Activated CD4-positive, alpha-beta memory T cell treated with anti-CD3 and anti-CD28 coated beads for 36 hours (primary cell): ENCODE results near the gene ANK2. TPM values are rescaled to one million over a fixed set of nuclear protein-coding genes. Genes with fewer than 3 reads are reported as not detected.
"Not testable (repeated sequence)": the region's sequence is repeated elsewhere in the genome, so short reads cannot be mapped to it uniquely, and the experiment has no call there.

Source experiments
- CTCF ChIA-PET: fragments of 350-600 bp; sonication (Branson Sonifier 250); formaldehyde crosslinking; loops from one replicate; lab custom pipeline; 2021; ENCODE audit warnings: antibody characterized with exemption, inconsistent platforms; lab: Charles Lee
- POLR2A ChIA-PET: fragments of 350-600 bp; sonication (Branson Sonifier 250); formaldehyde crosslinking; loops from one replicate; lab custom pipeline; 2021; ENCODE audit warnings: antibody characterized with exemption; lab: Charles Lee
- DNase-seq: peaks from one replicate; pipeline ENCODE4 v3.0.0-alpha.2; 2020
- H3K27ac Mint-ChIP-seq: one replicate; pipeline ENCODE4 v1.8.0; 2021; ENCODE audit warnings: mixed read lengths
- H3K27me3 Mint-ChIP-seq: one replicate; pipeline ENCODE4 v1.8.0; 2021; ENCODE audit warnings: mixed read lengths
- H3K36me3 Mint-ChIP-seq: one replicate; pipeline ENCODE4 v1.8.0; 2021; ENCODE audit warnings: mixed read lengths
- H3K4me1 Mint-ChIP-seq: one replicate; pipeline ENCODE4 v1.8.0; 2021; ENCODE audit warnings: low read depth, mixed read lengths
- H3K4me3 Mint-ChIP-seq: one replicate; pipeline ENCODE4 v1.8.0; 2021; ENCODE audit warnings: mild to moderate bottlenecking, mixed read lengths
- H3K9me3 Mint-ChIP-seq: one replicate; pipeline ENCODE4 v1.8.0; 2021; ENCODE audit warnings: mixed read lengths
- intact Hi-C: fragments of 100-400 bp; cut with micrococcal nuclease; formaldehyde crosslinking; loops from one replicate; pipeline ENCODE4 v1.15.1; 2023
- total RNA-seq, 2 experiments: library from RNA; stranded (reverse); gene quantifications; one replicate each; pipeline ENCODE4 v1.2.3, GENCODE V29; 2021

Gene ANK2
- total RNA-seq, 2 experiments from 2014 or later, result 0.82 to 1.2 TPM

- Mint-ChIP-seq H3K4me1 (no peaks in the 10 kb centered on the region), H3K4me3 (no peak overlapping the region), H3K36me3 (no peaks in the 10 kb centered on the region), H3K9me3 (no peaks in the 10 kb centered on the region), H3K27me3 (no peaks in the 10 kb centered on the region), H3K27ac (no peak overlapping the region)
- CTCF ChIA-PET, result no interaction called here
- POLR2A ChIA-PET, result no interaction called here
- DNase-seq, result no peak
- intact Hi-C loops, result no loop called here
Measured at GRCh38 chr4:113162089-113162488, 112.6 kb downstream of the ANK2 start.

DNA sequence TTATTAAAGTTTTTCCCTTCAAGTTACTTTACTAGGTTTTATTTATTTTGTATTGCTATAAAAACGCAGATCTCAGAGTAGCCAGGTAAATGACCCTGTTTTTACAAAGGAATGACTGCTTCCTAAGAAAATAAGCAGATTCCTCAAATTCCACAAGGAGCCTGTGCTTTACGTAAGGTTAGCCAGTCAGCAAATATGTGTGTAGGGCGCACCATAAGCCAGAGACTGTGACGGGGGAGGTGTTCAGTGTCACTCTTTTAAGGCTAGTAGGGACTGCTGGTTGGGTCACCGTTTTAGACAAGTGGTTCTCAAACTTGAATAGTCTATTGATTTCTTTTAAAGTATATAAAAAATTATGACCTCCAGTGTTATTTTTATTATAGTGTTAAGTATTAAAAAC, 119.9 kb downstream of the ANK2 start:
- Mint-ChIP-seq H3K4me1 (no peaks in the 10 kb centered on the region), H3K9me3 (no peaks in the 10 kb centered on the region), H3K27me3 (peaks cover 2% of the 10 kb centered on the region), H3K36me3 (no peaks in the 10 kb centered on the region), H3K27ac (no peak overlapping the region), H3K4me3 (no peak overlapping the region)
- intact Hi-C loops, result no loop called here
- DNase-seq, result no peak
- ChIA-PET CTCF (no interaction called here), POLR2A (no interaction called here)

- no peak for DNase-seq
- H3K4me3 Mint-ChIP-seq, result no peak overlapping the region
- no peaks in the 10 kb centered on the region for H3K4me1 Mint-ChIP-seq
- ChIA-PET POLR2A (no interaction called here), CTCF (no interaction called here)
- H3K27ac Mint-ChIP-seq, result no peak overlapping the region
- no peaks in the 10 kb centered on the region for H3K9me3 Mint-ChIP-seq
- intact Hi-C loops, result no loop called here
- H3K36me3 Mint-ChIP-seq, result no peaks in the 10 kb centered on the region
- peaks cover 2% of the 10 kb centered on the region for H3K27me3 Mint-ChIP-seq
Measured at GRCh38 chr4:113170115-113170804, 120.8 kb downstream of the ANK2 start.

- intact Hi-C loops, result no loop called here
- DNase-seq, result no peak
- Mint-ChIP-seq H3K4me3 (no peak overlapping the region), H3K27ac (no peak overlapping the region), H3K4me1 (no peaks in the 10 kb centered on the region), H3K27me3 (peaks cover 2% of the 10 kb centered on the region), H3K36me3 (no peaks in the 10 kb centered on the region), H3K9me3 (no peaks in the 10 kb centered on the region)
- ChIA-PET CTCF (no interaction called here), POLR2A (no interaction called here)
Measured at GRCh38 chr4:113170805-113171468, 121.5 kb downstream of the ANK2 start.

- CTCF ChIA-PET, result no interaction called here
Measured at GRCh38 chr4:113173126-113173792, 123.8 kb downstream of the ANK2 start.

GRCh38 chr4:113173793-113174264, 124.4 kb downstream of the ANK2 start:
- H3K4me3 Mint-ChIP-seq, result no peak overlapping the region
- intact Hi-C loops, result no loop called here
- no peak overlapping the region for H3K27ac Mint-ChIP-seq
- no peaks in the 10 kb centered on the region for H3K4me1 Mint-ChIP-seq
- DNase-seq, result no peak
- peaks cover 2% of the 10 kb centered on the region for H3K27me3 Mint-ChIP-seq
- ChIA-PET CTCF (no interaction called here), POLR2A (no interaction called here)
- no peaks in the 10 kb centered on the region for H3K9me3 Mint-ChIP-seq
- no peaks in the 10 kb centered on the region for H3K36me3 Mint-ChIP-seq

More at GRCh38 chr4:113173126-113173792, 123.8 kb downstream of the ANK2 start:
- peaks cover 2% of the 10 kb centered on the region for H3K27me3 Mint-ChIP-seq
- no peak for DNase-seq
- H3K27ac Mint-ChIP-seq, result no peak overlapping the region
- no peaks in the 10 kb centered on the region for H3K4me1 Mint-ChIP-seq
- no peaks in the 10 kb centered on the region for H3K9me3 Mint-ChIP-seq
- POLR2A ChIA-PET, result no interaction called here
- intact Hi-C loops, result no loop called here
- H3K36me3 Mint-ChIP-seq, result no peaks in the 10 kb centered on the region
- no peak overlapping the region for H3K4me3 Mint-ChIP-seq

- no peaks in the 10 kb centered on the region for H3K27me3 Mint-ChIP-seq
- CTCF ChIA-PET, result no interaction called here
Measured at GRCh38 chr4:113179091-113179490, 129.6 kb downstream of the ANK2 start.

DNA sequence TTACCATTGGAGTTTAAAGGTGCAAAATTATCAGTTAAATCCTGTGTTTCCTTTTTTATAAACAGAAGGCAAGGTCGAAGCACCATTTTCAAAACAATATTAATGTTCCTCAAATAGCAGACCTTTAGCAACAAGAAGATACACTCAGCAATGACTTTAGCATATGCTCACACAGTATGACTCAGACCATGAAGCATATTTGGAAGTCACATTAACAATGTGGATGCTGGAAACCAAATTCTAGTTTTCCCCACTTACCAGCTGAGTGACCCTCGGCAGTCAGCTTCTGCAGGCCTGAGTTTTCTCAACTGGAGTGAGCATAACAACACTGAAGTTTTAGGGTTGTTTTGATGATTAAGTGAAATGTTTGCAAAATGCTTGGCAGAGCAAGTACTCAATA, 130.5 kb downstream of the ANK2 start:
- no peaks in the 10 kb centered on the region for H3K4me1 Mint-ChIP-seq
- DNase-seq, result no peak
- CTCF ChIA-PET, result no interaction called here
- POLR2A ChIA-PET, result no interaction called here
- no peaks in the 10 kb centered on the region for H3K36me3 Mint-ChIP-seq
- H3K4me3 Mint-ChIP-seq, result no peak overlapping the region
- H3K27me3 Mint-ChIP-seq, result no peaks in the 10 kb centered on the region
- intact Hi-C loops, result no loop called here
- H3K27ac Mint-ChIP-seq, result no peak overlapping the region
- H3K9me3 Mint-ChIP-seq, result no peaks in the 10 kb centered on the region

More at GRCh38 chr4:113179091-113179490, 129.6 kb downstream of the ANK2 start:
- Mint-ChIP-seq H3K36me3 (no peaks in the 10 kb centered on the region), H3K4me3 (no peak overlapping the region), H3K27ac (no peak overlapping the region), H3K9me3 (no peaks in the 10 kb centered on the region), H3K4me1 (no peaks in the 10 kb centered on the region)
- intact Hi-C loops, result no loop called here
- DNase-seq, result no peak
- POLR2A ChIA-PET, result no interaction called here

- Mint-ChIP-seq H3K27ac (no peak overlapping the region), H3K9me3 (no peaks in the 10 kb centered on the region), H3K27me3 (no peaks in the 10 kb centered on the region), H3K4me3 (no peak overlapping the region), H3K4me1 (no peaks in the 10 kb centered on the region), H3K36me3 (no peaks in the 10 kb centered on the region)
- intact Hi-C loops, result no loop called here
- no peak for DNase-seq
- ChIA-PET CTCF (no interaction called here), POLR2A (no interaction called here)
Measured at GRCh38 chr4:113181289-113182007, 132.0 kb downstream of the ANK2 start.

- ChIA-PET CTCF (no interaction called here), POLR2A (no interaction called here)
- Mint-ChIP-seq H3K4me3 (no peak overlapping the region), H3K36me3 (no peaks in the 10 kb centered on the region), H3K27ac (no peak overlapping the region), H3K4me1 (no peaks in the 10 kb centered on the region), H3K27me3 (no peaks in the 10 kb centered on the region), H3K9me3 (no peaks in the 10 kb centered on the region)
- DNase-seq, result no peak
- intact Hi-C loops, result no loop called here
Measured at GRCh38 chr4:113183032-113183605, 133.7 kb downstream of the ANK2 start.

DNA sequence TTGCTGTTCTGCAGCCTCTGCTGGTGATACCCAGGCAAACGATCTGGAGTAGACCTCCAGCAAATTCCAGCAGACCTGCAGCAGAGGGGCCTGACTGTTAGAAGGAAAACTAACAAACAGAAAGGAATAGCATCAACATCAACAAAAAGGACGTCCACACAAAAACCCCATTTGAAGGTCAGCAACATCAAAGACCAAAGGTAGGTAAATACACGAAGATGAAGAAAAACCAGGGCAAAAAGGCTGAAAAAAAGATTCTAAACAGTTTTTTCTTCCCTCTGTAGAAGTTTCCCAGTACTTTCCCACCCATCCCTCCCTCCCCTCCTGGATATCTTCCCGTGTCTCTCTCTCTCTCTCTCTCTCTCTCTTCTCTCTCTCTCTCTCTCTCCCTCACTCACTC, 136.8 kb downstream of the ANK2 start:
- POLR2A ChIA-PET, H3K4me1 Mint-ChIP-seq, CTCF ChIA-PET, H3K27me3 Mint-ChIP-seq, DNase-seq, H3K9me3 Mint-ChIP-seq, H3K4me3 Mint-ChIP-seq, intact Hi-C loops, H3K27ac Mint-ChIP-seq, H3K36me3 Mint-ChIP-seq: not testable (repeated sequence)

GRCh38 chr4:113186913-113187312, 137.5 kb downstream of the ANK2 start:
- Mint-ChIP-seq H3K27ac (no peak overlapping the region), H3K4me1 (no peaks in the 10 kb centered on the region), H3K9me3 (no peaks in the 10 kb centered on the region), H3K27me3 (peaks cover 3% of the 10 kb centered on the region), H3K4me3 (no peak overlapping the region), H3K36me3 (no peaks in the 10 kb centered on the region)
- DNase-seq, result no peak
- CTCF ChIA-PET, result no interaction called here
- POLR2A ChIA-PET, result no interaction called here
- intact Hi-C loops, result no loop called here
